COLO829 (cell line): ENCODE measurements around the gene SNX25.
"Not testable (repeated sequence)": the region's sequence is repeated elsewhere in the genome, so short reads cannot be mapped to it uniquely, and the experiment has no call there.

ENCODE experiments used
- DNase-seq: peaks from one replicate; pipeline ENCODE4 v3.0.0; 2012; ENCODE audit warnings: low spot score

The SNX25 gene

GRCh38 chr4:185344743-185345538 is 135.5 kb downstream of the SNX25 start:
- DNase-seq, result no peak

GRCh38 chr4:185346975-185347601 is 137.7 kb downstream of the SNX25 start:
- DNase-seq, result peak; percentile 54

- no peak for DNase-seq
Measured at GRCh38 chr4:185351691-185352090, 142.3 kb downstream of the SNX25 start.

- no peak for DNase-seq
Measured at GRCh38 chr4:185352202-185352601, 142.8 kb downstream of the SNX25 start.

GRCh38 chr4:185352741-185353140 is 143.3 kb downstream of the SNX25 start:
- DNase-seq, result no peak

- no peak for DNase-seq
Measured at GRCh38 chr4:185357211-185357610, 147.8 kb downstream of the SNX25 start.

GRCh38 chr4:185357733-185358440 is 148.5 kb downstream of the SNX25 start:
- no peak for DNase-seq

- DNase-seq, result peak; percentile 16
Measured at GRCh38 chr4:185358514-185358913, 149.1 kb downstream of the SNX25 start.

GRCh38 chr4:185358959-185359358 is 149.6 kb downstream of the SNX25 start:
- DNase-seq, result no peak

- no peak for DNase-seq
Measured at GRCh38 chr4:185359767-185360446, 150.5 kb downstream of the SNX25 start.

- no peak for DNase-seq
Measured at GRCh38 chr4:185361872-185362271, 152.5 kb downstream of the SNX25 start.

- not testable (repeated sequence) for DNase-seq
Measured at GRCh38 chr4:185362570-185362969, 153.2 kb downstream of the SNX25 start.

GRCh38 chr4:185363251-185363650 is 153.9 kb downstream of the SNX25 start:
- DNase-seq, result no peak

GRCh38 chr4:185364886-185365285 is 155.5 kb downstream of the SNX25 start:
- no peak for DNase-seq

GRCh38 chr4:185369731-185370130 is 160.3 kb downstream of the SNX25 start:
- DNase-seq, result no peak

- no peak for DNase-seq
Measured at GRCh38 chr4:185370268-185370949, 161.0 kb downstream of the SNX25 start.

GRCh38 chr4:185371702-185372101 is 162.3 kb downstream of the SNX25 start:
- no peak for DNase-seq

GRCh38 chr4:185374027-185374426 is 164.6 kb downstream of the SNX25 start:
- no peak for DNase-seq

- no peak for DNase-seq
Measured at GRCh38 chr4:185374573-185374972, 165.2 kb downstream of the SNX25 start.

- no peak for DNase-seq
Measured at GRCh38 chr4:185378264-185378663, 168.9 kb downstream of the SNX25 start.

GRCh38 chr4:185379326-185380295 is 170.2 kb downstream of the SNX25 start:
- peak; percentile 79 for DNase-seq
